ENCODE data around the gene ADAM12. TPM values are rescaled to one million over a fixed set of nuclear protein-coding genes. Genes with fewer than 3 reads are reported as not detected.

ADAM12 gene
- total RNA-seq, 1 experiment from 2014 or later = not detected

DNA sequence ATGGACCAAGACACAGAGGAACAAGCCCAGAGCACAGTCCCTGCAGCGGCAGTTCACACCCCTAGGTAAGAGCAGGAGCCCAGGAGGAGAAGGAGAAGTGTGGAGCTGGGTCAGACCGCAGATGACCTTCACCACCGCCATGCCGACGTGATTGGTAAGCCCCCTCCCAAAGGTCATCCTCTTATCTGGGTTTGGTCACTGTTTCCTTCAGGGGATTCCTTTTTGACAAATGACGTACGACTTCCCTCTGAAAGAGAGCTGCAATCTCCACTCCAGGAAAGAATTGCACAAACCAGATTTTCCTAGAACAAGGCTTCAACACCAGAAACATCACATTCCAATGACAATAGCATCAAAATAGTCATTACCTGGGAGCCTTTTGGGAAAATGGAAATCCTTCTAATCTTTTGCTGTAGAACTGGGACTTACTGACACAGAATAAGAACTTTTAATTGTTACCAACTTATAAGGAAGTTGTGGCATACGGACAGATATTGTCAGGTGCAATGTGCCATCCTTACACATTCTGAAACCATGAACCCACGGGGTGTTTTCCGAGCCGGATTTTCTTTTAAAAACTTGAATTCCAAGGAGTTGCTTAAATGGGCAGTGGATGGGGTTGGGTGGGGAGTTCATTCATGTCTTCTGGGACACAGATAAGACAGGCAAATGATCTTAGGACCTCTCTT, 20.8 kb upstream of the ADAM12 start:
- no peak overlapping the region for H3K27ac Mint-ChIP-seq (ENCODE audit: unreplicated experiment)
- TF ChIP-seq, protein P1, sequence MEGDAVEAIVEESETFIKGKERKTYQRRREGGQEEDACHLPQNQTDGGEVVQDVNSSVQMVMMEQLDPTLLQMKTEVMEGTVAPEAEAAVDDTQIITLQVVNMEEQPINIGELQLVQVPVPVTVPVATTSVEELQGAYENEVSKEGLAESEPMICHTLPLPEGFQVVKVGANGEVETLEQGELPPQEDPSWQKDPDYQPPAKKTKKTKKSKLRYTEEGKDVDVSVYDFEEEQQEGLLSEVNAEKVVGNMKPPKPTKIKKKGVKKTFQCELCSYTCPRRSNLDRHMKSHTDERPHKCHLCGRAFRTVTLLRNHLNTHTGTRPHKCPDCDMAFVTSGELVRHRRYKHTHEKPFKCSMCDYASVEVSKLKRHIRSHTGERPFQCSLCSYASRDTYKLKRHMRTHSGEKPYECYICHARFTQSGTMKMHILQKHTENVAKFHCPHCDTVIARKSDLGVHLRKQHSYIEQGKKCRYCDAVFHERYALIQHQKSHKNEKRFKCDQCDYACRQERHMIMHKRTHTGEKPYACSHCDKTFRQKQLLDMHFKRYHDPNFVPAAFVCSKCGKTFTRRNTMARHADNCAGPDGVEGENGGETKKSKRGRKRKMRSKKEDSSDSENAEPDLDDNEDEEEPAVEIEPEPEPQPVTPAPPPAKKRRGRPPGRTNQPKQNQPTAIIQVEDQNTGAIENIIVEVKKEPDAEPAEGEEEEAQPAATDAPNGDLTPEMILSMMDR (IDR thresholded peaks at IDR 0.05; ENCODE audit: unreplicated experiment) = no peak
- CTCF ChIA-PET = no interaction called here
- H3K36me3 Mint-ChIP-seq (ENCODE audit: insufficient read depth, unreplicated experiment) = no peaks in the 10 kb centered on the region
- H3K9me3 Mint-ChIP-seq (ENCODE audit: low read depth, unreplicated experiment) = no peaks in the 10 kb centered on the region
- no peak overlapping the region for H3K4me3 Mint-ChIP-seq (ENCODE audit: low read depth, unreplicated experiment)
- BruUV-seq (replicated peaks) = no TSS peak
- no peak for DNase-seq
- intact Hi-C loops (cut with micrococcal nuclease; ENCODE audit: unreplicated experiment) = no loop called here
- H3K27me3 Mint-ChIP-seq (ENCODE audit: unreplicated experiment) = no peaks in the 10 kb centered on the region
- no peaks in the 10 kb centered on the region for H3K4me1 Mint-ChIP-seq (ENCODE audit: low read depth, unreplicated experiment)

DNA sequence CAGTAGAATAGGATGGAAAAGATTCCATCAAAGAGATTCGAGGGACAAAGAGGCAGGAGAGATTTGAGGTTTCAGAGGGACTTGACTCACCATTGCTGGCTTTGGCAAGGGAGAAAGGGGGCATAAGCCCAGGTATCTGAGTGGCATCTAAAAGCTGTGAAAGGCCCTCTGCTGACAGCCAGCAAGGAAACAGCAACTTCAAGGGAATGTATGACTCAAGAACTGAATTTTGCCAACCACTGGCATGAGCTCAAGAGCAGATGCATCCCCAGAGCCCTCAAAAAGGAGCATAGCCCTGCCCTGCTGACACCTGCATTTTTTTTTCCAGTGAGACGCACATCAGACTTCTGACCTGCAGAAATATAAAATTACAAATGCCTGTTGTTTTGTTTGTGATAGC, 19.6 kb upstream of the ADAM12 start:
- H3K4me1 Mint-ChIP-seq (ENCODE audit: low read depth, unreplicated experiment) = no peaks in the 10 kb centered on the region
- DNase-seq = no peak
- H3K36me3 Mint-ChIP-seq (ENCODE audit: insufficient read depth, unreplicated experiment) = no peaks in the 10 kb centered on the region
- H3K9me3 Mint-ChIP-seq (ENCODE audit: low read depth, unreplicated experiment) = no peaks in the 10 kb centered on the region
- intact Hi-C loops (cut with micrococcal nuclease; ENCODE audit: unreplicated experiment) = no loop called here
- no peak overlapping the region for H3K27ac Mint-ChIP-seq (ENCODE audit: unreplicated experiment)
- no peaks in the 10 kb centered on the region for H3K27me3 Mint-ChIP-seq (ENCODE audit: unreplicated experiment)
- TF ChIP-seq, protein P1 (IDR thresholded peaks at IDR 0.05; ENCODE audit: unreplicated experiment) = no peak
- BruUV-seq (replicated peaks) = no TSS peak
- no peak overlapping the region for H3K4me3 Mint-ChIP-seq (ENCODE audit: low read depth, unreplicated experiment)
- CTCF ChIA-PET = no interaction called here

DNA sequence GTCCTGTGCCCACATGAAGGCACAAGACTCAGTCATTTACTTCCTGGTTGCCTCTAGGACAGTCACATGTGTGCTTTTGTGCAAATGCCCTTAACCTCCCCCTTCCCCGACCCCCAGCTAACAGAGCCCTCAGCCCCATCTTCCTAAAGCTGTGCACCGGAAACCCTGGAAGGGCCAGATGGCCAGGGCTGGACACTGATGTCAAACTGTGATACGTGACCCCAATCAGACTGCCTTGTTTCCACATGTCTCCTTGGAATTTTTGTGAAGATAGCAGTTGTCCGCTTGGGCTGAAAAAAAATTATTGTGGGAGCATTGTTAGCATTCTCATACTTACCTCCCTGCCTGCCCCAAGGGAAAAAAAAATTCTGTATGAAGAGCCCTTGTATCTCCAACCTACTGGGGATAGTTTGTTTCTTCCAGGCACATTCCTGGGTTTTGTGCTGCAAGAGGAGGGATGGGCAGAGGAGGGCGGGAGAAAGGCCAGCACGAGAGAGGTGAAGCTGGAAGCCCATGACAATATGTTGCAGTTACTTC, 17.0 kb upstream of the ADAM12 start:
- H3K27ac Mint-ChIP-seq (ENCODE audit: unreplicated experiment) = no peak overlapping the region
- no TSS peak for BruUV-seq (replicated peaks)

DNA sequence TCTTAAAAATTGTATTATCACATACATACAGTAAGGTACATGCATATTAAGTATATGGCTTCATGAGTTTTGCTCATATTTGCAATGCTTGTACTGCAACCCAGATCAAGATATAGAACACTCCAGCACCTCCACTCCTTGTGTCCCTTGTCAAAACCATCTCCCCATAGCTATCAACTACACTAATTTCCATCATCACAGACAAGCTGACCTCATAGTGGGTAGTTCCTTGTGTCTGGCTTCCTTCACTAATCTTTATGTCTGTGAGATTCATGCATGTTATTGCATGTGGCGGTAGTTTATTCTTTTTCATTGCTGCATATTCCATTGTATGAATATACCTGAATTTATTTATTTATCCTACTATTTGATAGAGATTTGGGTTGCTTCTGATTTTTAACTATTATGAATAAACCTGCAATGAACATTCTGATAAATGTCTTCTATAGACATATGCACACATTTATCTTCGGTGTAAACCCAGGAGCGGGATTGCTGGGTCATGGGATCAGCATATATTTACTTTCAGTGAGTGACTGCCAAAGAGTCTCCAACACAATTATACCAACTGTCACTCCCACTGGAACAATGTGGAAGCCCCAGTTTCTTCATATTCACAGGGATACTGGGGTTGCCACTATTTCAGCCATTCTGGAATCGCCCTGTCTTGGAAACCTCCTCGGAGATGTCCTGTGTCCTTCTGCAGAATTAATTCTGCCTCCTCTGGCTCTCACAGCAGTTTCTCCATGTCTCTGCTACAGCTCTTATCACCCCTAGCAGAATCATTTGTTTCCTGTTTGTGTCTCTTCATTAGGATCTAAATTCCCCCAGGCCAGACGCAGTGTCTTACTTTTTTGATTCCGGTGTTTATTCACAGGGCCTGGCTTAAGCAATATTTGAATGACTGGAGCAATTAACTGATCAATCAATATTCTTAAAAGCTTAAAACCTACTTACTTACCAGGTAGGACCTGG, 14.7 kb upstream of the ADAM12 start:
- Mint-ChIP-seq H3K36me3 (ENCODE audit: insufficient read depth, unreplicated experiment) (no peaks in the 10 kb centered on the region), H3K27ac (ENCODE audit: unreplicated experiment) (no peak overlapping the region), H3K4me1 (ENCODE audit: low read depth, unreplicated experiment) (no peaks in the 10 kb centered on the region), H3K9me3 (ENCODE audit: low read depth, unreplicated experiment) (no peaks in the 10 kb centered on the region), H3K27me3 (ENCODE audit: unreplicated experiment) (no peaks in the 10 kb centered on the region), H3K4me3 (ENCODE audit: low read depth, unreplicated experiment) (no peak overlapping the region)
- CTCF ChIA-PET = no interaction called here
- TF ChIP-seq, protein P1 (IDR thresholded peaks at IDR 0.05; ENCODE audit: unreplicated experiment) = no peak
- no peak for DNase-seq
- intact Hi-C loops (cut with micrococcal nuclease; ENCODE audit: unreplicated experiment) = no loop called here
- no TSS peak for BruUV-seq (replicated peaks)

More for the DNA sequence above, 17.0 kb upstream of the ADAM12 start:
- TF ChIP-seq, protein P1 (IDR thresholded peaks at IDR 0.05; ENCODE audit: unreplicated experiment) = no peak
- Mint-ChIP-seq H3K4me3 (ENCODE audit: low read depth, unreplicated experiment) (no peak overlapping the region), H3K36me3 (ENCODE audit: insufficient read depth, unreplicated experiment) (no peaks in the 10 kb centered on the region), H3K27me3 (ENCODE audit: unreplicated experiment) (no peaks in the 10 kb centered on the region), H3K4me1 (ENCODE audit: low read depth, unreplicated experiment) (no peaks in the 10 kb centered on the region), H3K9me3 (ENCODE audit: low read depth, unreplicated experiment) (no peaks in the 10 kb centered on the region)
- CTCF ChIA-PET = interaction anchor here (0.7 kb wide), 1 partner anchor 27 kb away, joined by 6 read pairs; no protein-coding TSS in a partner anchor
- intact Hi-C loops (cut with micrococcal nuclease; ENCODE audit: unreplicated experiment) = no loop called here
- no peak for DNase-seq

All from Calu3 (cell line).